Neural cell (in vitro differentiated cells): Measurements from ENCODE around the gene JADE2.

Experiments used
- CTCF ChIP-seq: fragments of 450-650 bp; IDR thresholded peaks from 2 replicates; pipeline ENCODE4 v1.5.1; 2014; ENCODE audit warnings: antibody characterized with exemption, mild to moderate bottlenecking, moderate library complexity; ENCODE audit not compliant: poor library complexity, severe bottlenecking
- EP300 ChIP-seq: fragments of 450-650 bp; conservative IDR thresholded peaks from 2 replicates; pipeline ENCODE4 v1.6.1; 2014; ENCODE audit warnings: antibody characterized with exemption, mild to moderate bottlenecking, moderate library complexity; ENCODE audit not compliant: poor library complexity, severe bottlenecking
- EZH2 ChIP-seq: fragments of 200-600, 300-800 bp; shearing (Covaris generic), sonication (generic); IDR thresholded peaks from 2 replicates; pipeline ENCODE4 v1.6.1; 2014; ENCODE audit warnings: antibody characterized with exemption, low read length, borderline replicate concordance, mild to moderate bottlenecking; ENCODE audit not compliant: insufficient read depth, poor library complexity, severe bottlenecking
- MXI1 ChIP-seq: fragments of 450-650 bp; conservative IDR thresholded peaks from 2 replicates; pipeline ENCODE4 v1.6.1; 2014; ENCODE audit warnings: antibody characterized with exemption, mild to moderate bottlenecking; ENCODE audit not compliant: poor library complexity, severe bottlenecking
- POLR2AphosphoS5 ChIP-seq: IDR thresholded peaks from 2 replicates; pipeline ENCODE4 v1.6.1; 2012
- REST ChIP-seq: IDR thresholded peaks from 2 replicates; pipeline ENCODE4 v1.6.1; 2012; ENCODE audit warnings: borderline replicate concordance
- SMC3 ChIP-seq: fragments of 450-650 bp; conservative IDR thresholded peaks from 2 replicates; pipeline ENCODE4 v1.6.1; 2014; ENCODE audit warnings: antibody characterized with exemption, mild to moderate bottlenecking, moderate library complexity; ENCODE audit not compliant: poor library complexity
- TAF1 ChIP-seq: IDR thresholded peaks from 2 replicates; pipeline ENCODE4 v1.6.1; 2012; ENCODE audit warnings: low read depth

GRCh38 chr5:134571693-134572405, 46.4 kb downstream of the JADE2 start:
- TF ChIP-seq TAF1 = no peak
- TF ChIP-seq CTCF = no peak
- TF ChIP-seq EP300 = no peak
- TF ChIP-seq POLR2AphosphoS5 = no peak
- TF ChIP-seq EZH2 = no peak
- TF ChIP-seq REST = no peak
- no peak for TF ChIP-seq SMC3
- TF ChIP-seq MXI1 = no peak
